Large intestine (tissue), 3 donors: ENCODE data around the gene FAM50B. TPM values are rescaled to one million over a fixed set of nuclear protein-coding genes. Genes with fewer than 3 reads are reported as not detected.

Source experiments
- DNase-seq, 2 donors: peaks; one replicate each; pipeline versions ENCODE4 v3.0.0 to v3.0.0-alpha.2; 2013
- H3K27ac ChIP-seq: one replicate; pipeline ENCODE4 v1.5.1; 2013; ENCODE audit warnings: low read length
- H3K27me3 ChIP-seq: 2 replicates; pipeline ENCODE4 v1.6.1; 2013; ENCODE audit warnings: low read length; ENCODE audit not compliant: control insufficient read depth, insufficient read depth
- H3K36me3 ChIP-seq: 2 replicates; pipeline ENCODE4 v1.6.1; 2013; ENCODE audit warnings: low read length; ENCODE audit not compliant: control insufficient read depth, insufficient read depth
- H3K4me1 ChIP-seq: one replicate; pipeline ENCODE4 v1.6.1; 2013; ENCODE audit warnings: low read length; ENCODE audit not compliant: control insufficient read depth, insufficient read depth
- H3K4me3 ChIP-seq: one replicate; pipeline ENCODE4 v1.5.1; 2013; ENCODE audit warnings: low read length
- H3K9me3 ChIP-seq: one replicate; pipeline ENCODE4 v1.6.1; 2013; ENCODE audit warnings: mild to moderate bottlenecking, low read depth, low read length, moderate library complexity; ENCODE audit not compliant: control insufficient read depth
- WGBS: methylation state at CpG from one replicate; pipeline ENCODE4 v1.1.5; 2013; ENCODE audit warnings: low lambda C conversion rate; ENCODE audit not compliant: insufficient coverage; 5-methylcytosine and 5-hydroxymethylcytosine counted together
- polyA plus RNA-seq: library from polyadenylated mRNA; unstranded; fragments of 120-200 nt; gene quantifications from one replicate; pipeline ENCODE4 v1.2.1, GENCODE V29; 2013

FAM50B gene
- polyA plus RNA-seq, 1 donor = 8.1 TPM

DNA sequence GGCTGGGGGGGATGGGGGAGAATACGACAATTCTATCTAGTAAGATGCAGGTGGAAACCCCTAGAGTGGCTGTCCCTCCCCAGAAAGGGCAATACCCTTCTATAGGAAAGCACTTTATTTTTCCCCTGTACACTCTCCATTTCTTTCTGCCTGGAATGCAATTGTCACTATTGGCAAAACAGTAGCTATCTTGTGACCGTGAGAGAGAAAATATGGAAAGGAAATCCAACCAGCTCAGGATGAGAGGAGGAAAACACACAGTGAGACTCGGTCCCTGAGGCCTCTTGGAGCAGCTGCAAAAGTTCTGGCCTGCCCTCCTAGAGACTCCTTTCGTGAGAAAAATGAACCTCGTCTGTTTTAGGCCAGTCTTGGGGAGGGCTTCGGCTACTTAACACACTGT lies 43.4 kb downstream of the FAM50B start:
- WGBS = 87% methylated on average over 3 of the region's 6 CpGs
- no peak overlapping the region for H3K4me3 ChIP-seq
- no peaks in the 10 kb centered on the region for H3K9me3 ChIP-seq
- peaks cover 33% of the 10 kb centered on the region for H3K4me1 ChIP-seq
- no peak overlapping the region for H3K27ac ChIP-seq
- no peak for DNase-seq
- H3K27me3 ChIP-seq = no peaks in the 10 kb centered on the region
- H3K36me3 ChIP-seq = no peaks in the 10 kb centered on the region

DNA sequence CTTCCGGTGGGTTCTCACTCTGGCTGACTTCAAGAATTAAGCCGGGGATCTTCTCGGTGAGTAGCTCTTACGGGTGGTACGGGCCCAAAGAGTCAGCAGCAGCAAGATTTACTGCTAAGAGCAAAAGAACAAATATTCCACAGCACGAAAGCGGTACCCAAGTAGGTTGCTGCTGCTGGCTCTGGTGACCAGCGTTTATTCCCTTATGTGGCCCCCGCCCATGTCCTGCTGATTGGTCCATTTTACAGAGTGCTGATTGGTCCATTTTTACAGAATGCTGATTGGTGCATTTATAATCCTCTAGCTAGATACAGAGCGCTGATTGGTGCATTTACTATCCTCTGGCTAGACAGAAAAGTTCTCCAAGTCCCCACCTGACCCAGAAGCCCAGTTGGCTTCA lies 44.3 kb downstream of the FAM50B start:
- Histone ChIP-seq H3K9me3 (no peaks in the 10 kb centered on the region), H3K4me1 (peaks cover 24% of the 10 kb centered on the region), H3K27ac (peak overlapping the region; percentile 56), H3K36me3 (no peaks in the 10 kb centered on the region), H3K4me3 (no peak overlapping the region), H3K27me3 (no peaks in the 10 kb centered on the region)
- DNase-seq = no peak
- WGBS = 100% methylated on average over 1 of the region's 10 CpGs

DNA sequence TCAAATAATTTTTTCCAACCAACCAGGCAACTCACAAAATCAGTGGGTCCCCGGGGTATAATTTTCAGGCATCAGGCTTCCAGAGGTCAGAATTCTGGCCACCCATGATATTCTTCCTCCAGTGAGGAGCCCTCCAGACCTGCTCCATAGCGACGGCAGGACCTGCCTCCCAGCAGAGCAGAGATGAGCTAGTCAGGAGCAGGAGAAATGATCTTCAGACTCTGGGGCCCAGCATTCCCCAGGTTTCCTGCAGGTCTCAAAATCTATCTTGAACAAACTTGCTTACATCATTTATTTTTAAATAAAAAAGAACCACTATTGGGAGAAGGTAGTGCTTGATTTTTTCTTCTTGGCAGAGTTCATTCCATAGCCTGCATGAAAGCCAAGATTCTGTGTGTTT lies 44.7 kb downstream of the FAM50B start:
- H3K27me3 ChIP-seq = no peaks in the 10 kb centered on the region
- peak; percentile 55 to 81 for DNase-seq
- peak overlapping the region; percentile 56 for H3K27ac ChIP-seq
- peaks cover 2% of the 10 kb centered on the region for H3K9me3 ChIP-seq
- 80% methylated on average over 1 of the region's 3 CpGs for WGBS
- no peaks in the 10 kb centered on the region for H3K36me3 ChIP-seq
- peaks cover 23% of the 10 kb centered on the region for H3K4me1 ChIP-seq
- H3K4me3 ChIP-seq = no peak overlapping the region

- H3K4me1 ChIP-seq = peaks cover 23% of the 10 kb centered on the region
- no peak overlapping the region for H3K4me3 ChIP-seq
- H3K36me3 ChIP-seq = no peaks in the 10 kb centered on the region
- H3K27me3 ChIP-seq = no peaks in the 10 kb centered on the region
- H3K27ac ChIP-seq = peak overlapping the region; percentile 24
- 89% methylated on average over 2 of the region's 14 CpGs for WGBS
- no peak for DNase-seq
- H3K9me3 ChIP-seq = peaks cover 3% of the 10 kb centered on the region
Observed at GRCh38 chr6:3894590-3895311, 45.6 kb downstream of the FAM50B start.

DNA sequence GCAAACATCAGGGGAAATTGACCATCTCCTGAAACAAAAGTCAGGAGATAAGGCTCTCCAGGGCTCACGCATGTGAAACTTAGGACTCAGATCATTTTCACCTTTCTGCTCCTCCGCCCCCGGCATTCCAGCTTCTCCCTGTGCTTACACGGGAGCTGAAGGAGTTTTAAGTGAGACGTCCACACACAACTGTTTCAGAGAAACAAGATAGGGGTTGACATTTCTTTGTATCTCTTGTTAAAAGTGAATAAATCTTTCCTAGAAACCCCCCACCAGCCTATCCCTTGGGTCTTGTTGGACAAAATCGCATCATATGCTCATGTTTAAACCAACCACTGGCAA lies 46.1 kb downstream of the FAM50B start:
- Histone ChIP-seq H3K4me1 (peaks cover 23% of the 10 kb centered on the region), H3K27me3 (no peaks in the 10 kb centered on the region), H3K4me3 (no peak overlapping the region), H3K27ac (no peak overlapping the region), H3K36me3 (no peaks in the 10 kb centered on the region), H3K9me3 (peaks cover 3% of the 10 kb centered on the region)
- no CpG with 5 or more reads among the region's 6 CpGs for WGBS
- no peak for DNase-seq

DNA sequence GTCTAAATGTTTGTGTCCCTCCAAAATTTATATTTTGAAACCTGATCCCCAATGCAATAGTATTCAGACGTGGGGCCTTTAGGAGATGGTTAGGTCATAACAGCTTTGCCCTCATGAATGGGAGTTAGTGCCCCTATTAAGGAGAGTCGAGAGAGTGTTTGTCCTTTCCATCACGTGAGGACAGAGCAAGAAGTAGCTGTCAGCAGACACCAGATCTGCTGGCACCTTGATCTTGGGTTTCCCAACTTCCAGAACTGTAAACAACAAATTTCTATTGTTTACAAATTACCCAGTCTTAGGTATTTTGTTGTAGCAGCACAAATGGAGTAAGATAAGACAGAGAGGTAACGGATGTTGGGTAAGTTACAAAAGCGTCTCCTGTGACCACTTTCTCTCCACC lies 46.6 kb downstream of the FAM50B start:
- Histone ChIP-seq H3K27me3 (no peaks in the 10 kb centered on the region), H3K36me3 (no peaks in the 10 kb centered on the region)

DNA sequence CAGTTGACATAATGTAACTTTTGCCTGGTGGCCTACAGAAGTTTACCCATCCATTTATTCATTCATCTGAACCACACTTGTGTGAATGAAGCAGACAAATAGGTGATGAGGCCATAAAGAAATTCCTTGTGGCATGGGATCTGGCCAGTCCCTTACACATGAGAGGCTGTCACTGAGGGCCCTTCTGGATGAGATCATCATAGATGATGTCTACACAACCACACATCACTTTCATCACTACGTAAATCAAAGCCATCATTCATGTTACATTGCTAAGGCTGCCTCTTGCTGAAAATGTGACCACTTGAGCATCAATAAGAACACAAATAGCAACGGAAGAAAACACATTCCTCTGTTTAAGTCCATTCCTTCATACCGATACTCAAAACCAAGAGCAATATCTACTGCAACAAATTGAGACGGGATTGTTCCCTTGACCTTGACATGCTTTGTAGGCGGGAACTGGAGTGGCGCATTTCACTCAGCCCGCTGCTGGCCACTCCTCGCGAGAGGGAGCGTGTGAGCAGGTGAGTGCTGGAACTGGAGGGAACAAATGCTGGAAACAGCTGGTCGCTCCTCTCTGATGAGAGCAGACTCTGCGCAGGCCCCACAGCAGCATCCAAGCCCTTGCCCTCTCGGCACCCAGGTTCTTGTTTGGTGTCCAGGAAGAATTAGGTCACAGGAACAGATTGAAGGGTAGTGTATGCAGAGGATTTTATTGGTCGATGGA lies 49.3 kb downstream of the FAM50B start:
- no CpG with 5 or more reads among the region's 14 CpGs for WGBS
- Histone ChIP-seq H3K9me3 (peaks cover 3% of the 10 kb centered on the region), H3K36me3 (no peaks in the 10 kb centered on the region), H3K27me3 (no peaks in the 10 kb centered on the region), H3K4me1 (peaks cover 13% of the 10 kb centered on the region), H3K4me3 (no peak overlapping the region), H3K27ac (no peak overlapping the region)
- no peak for DNase-seq

More for the DNA sequence above, 46.6 kb downstream of the FAM50B start:
- DNase-seq = no peak
- Histone ChIP-seq H3K4me1 (peaks cover 23% of the 10 kb centered on the region), H3K9me3 (peaks cover 3% of the 10 kb centered on the region), H3K27ac (no peak overlapping the region), H3K4me3 (no peak overlapping the region)
- WGBS = no CpG with 5 or more reads among the region's 5 CpGs

- Histone ChIP-seq H3K36me3 (no peaks in the 10 kb centered on the region), H3K4me3 (no peak overlapping the region), H3K27ac (no peak overlapping the region), H3K9me3 (peaks cover 3% of the 10 kb centered on the region), H3K4me1 (peaks cover 6% of the 10 kb centered on the region), H3K27me3 (no peaks in the 10 kb centered on the region)
- WGBS = no CpG with 5 or more reads among the region's 9 CpGs
- DNase-seq = no peak
Observed at GRCh38 chr6:3899061-3899460, 49.9 kb downstream of the FAM50B start.

GRCh38 chr6:3899970-3900439 lies 50.8 kb downstream of the FAM50B start:
- Histone ChIP-seq H3K9me3 (peaks cover 3% of the 10 kb centered on the region), H3K27ac (no peak overlapping the region), H3K27me3 (no peaks in the 10 kb centered on the region), H3K36me3 (no peaks in the 10 kb centered on the region), H3K4me3 (no peak overlapping the region), H3K4me1 (no peaks in the 10 kb centered on the region)
- WGBS = no CpG with 5 or more reads among the region's 14 CpGs
- no peak for DNase-seq
